RWPE2 (cell line): ENCODE measurements around the gene OMP.

Source experiments
- ATAC-seq: fragments of 200-7000 bp; cut with Tn5 transposase; 3 replicates; pipeline ENCODE4 v1.9.1; 2021; ENCODE audit warnings: low read depth
- DNase-seq: peaks from one replicate; pipeline ENCODE4 v3.0.0-alpha.2; 2020; ENCODE audit warnings: low spot score
- H3K27ac ChIP-seq: fragments of 450-650 bp; 2 replicates; pipeline ENCODE4 v1.5.1; 2017; ENCODE audit warnings: mild to moderate bottlenecking; ENCODE audit not compliant: poor library complexity, severe bottlenecking
- H3K27me3 ChIP-seq: fragments of 250-450 bp; sonication (Bioruptor Pico); 2 replicates; pipeline ENCODE4 v1.5.1; 2021; ENCODE audit warnings: mild to moderate bottlenecking, moderate library complexity; ENCODE audit not compliant: insufficient read depth, poor library complexity, severe bottlenecking
- H3K36me3 ChIP-seq: fragments of 250-450 bp; sonication (Bioruptor Pico); 2 replicates; pipeline ENCODE4 v1.5.1; 2020; ENCODE audit warnings: low read depth, mild to moderate bottlenecking, moderate library complexity
- H3K4me1 ChIP-seq: fragments of 250-450 bp; sonication (Bioruptor Pico); 2 replicates; pipeline ENCODE4 v1.5.1; 2021; ENCODE audit warnings: mild to moderate bottlenecking, moderate library complexity; ENCODE audit not compliant: insufficient read depth, poor library complexity, severe bottlenecking
- H3K4me3 ChIP-seq: fragments of 250-450 bp; sonication (Bioruptor Pico); 2 replicates; pipeline ENCODE4 v1.5.1; 2021; ENCODE audit warnings: mild to moderate bottlenecking, moderate library complexity; ENCODE audit not compliant: severe bottlenecking
- H3K9me3 ChIP-seq: fragments of 250-450 bp; sonication (Bioruptor Pico); 2 replicates; pipeline ENCODE4 v1.5.1; 2021; ENCODE audit warnings: mild to moderate bottlenecking, moderate library complexity; ENCODE audit not compliant: severe bottlenecking
- TF ChIP-seq, protein P1 (sequence below): fragments of 450-650 bp; IDR thresholded peaks from one replicate; pipeline ENCODE4 v1.5.1; 2017; ENCODE audit warnings: mild to moderate bottlenecking, moderate library complexity; ENCODE audit not compliant: poor library complexity, severe bottlenecking

OMP gene

DNA sequence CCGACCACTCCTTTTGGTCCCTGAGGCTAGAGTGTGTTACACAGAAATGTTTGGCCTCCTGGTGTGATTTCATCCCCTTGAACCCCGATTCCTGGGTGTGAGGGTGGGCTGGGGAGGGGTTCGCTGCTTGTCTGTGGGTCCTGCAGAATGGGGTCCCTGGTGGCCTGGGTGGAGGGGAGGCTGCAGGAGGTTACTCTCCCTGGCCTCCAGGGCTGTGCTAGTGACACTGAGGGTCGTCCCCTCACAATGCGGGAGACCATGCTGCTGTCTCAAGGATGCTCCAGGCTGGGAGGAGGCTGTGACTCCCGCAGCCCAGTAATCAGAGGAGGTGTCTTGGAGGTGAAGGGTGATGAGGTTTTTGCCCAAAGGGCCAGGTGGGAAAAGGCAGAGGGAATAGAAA is 17.0 kb upstream of the OMP start:
- H3K4me3 ChIP-seq: no peak overlapping the region
- H3K27ac ChIP-seq: no peak overlapping the region
- no peaks in the 10 kb centered on the region for H3K9me3 ChIP-seq
- H3K27me3 ChIP-seq: no peaks in the 10 kb centered on the region
- ATAC-seq (no peak), DNase-seq (peak; percentile 19)
- TF ChIP-seq, protein P1, sequence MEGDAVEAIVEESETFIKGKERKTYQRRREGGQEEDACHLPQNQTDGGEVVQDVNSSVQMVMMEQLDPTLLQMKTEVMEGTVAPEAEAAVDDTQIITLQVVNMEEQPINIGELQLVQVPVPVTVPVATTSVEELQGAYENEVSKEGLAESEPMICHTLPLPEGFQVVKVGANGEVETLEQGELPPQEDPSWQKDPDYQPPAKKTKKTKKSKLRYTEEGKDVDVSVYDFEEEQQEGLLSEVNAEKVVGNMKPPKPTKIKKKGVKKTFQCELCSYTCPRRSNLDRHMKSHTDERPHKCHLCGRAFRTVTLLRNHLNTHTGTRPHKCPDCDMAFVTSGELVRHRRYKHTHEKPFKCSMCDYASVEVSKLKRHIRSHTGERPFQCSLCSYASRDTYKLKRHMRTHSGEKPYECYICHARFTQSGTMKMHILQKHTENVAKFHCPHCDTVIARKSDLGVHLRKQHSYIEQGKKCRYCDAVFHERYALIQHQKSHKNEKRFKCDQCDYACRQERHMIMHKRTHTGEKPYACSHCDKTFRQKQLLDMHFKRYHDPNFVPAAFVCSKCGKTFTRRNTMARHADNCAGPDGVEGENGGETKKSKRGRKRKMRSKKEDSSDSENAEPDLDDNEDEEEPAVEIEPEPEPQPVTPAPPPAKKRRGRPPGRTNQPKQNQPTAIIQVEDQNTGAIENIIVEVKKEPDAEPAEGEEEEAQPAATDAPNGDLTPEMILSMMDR: no peak
- H3K36me3 ChIP-seq: no peaks in the 10 kb centered on the region
- H3K4me1 ChIP-seq: no peaks in the 10 kb centered on the region

DNA sequence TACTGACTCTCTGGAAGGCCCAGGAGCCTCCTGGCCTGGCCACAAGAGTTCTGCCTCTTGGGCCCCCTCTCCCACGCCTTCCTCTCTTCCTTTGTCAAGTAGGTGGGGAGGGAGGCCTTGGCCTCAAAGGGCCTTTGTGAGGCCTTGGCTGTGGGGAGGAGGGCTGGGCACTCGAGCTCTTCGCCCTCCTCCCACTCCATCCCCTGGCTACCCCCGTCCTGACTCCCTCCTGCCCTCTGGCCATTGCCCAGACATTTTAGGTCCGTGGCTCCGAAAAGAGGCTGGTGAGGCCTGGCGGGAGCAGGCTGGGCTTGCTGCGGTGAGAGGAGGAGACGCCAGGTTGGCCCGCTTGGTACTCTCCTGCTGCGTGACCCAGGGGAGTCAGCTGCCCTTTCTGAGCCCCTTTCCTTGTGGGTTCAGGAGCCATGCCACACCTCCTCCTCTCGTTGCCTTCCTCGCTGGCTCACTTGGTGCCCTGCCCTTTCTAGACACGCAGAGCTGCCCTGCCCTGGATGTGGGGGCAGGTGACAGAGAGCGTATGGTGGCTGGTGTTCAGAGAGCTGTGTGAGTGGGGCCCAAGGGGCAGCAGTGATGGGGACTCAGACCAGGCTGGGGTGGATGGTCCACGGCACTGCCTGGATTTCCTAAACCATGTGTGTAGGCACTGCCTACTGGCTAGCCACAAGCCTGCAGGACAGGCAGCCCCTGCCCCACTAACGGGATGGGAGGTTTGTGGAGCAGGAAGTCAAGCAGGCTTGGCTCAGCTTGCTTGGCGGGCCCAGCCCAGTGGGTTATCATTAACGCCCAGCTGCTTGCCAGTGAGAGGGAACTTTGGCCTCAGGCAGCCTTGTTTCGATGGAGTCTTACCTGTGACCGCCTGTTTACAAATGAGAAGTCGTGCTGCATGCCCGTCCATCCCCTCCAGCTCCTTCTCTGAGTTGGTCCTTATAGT is 15.8 kb upstream of the OMP start:
- Histone ChIP-seq H3K36me3 (no peaks in the 10 kb centered on the region), H3K4me3 (no peak overlapping the region), H3K27me3 (no peaks in the 10 kb centered on the region), H3K4me1 (no peaks in the 10 kb centered on the region), H3K9me3 (no peaks in the 10 kb centered on the region), H3K27ac (no peak overlapping the region)
- no peak for ATAC-seq
- TF ChIP-seq, protein P1: no peak
- DNase-seq: peak; percentile 51

DNA sequence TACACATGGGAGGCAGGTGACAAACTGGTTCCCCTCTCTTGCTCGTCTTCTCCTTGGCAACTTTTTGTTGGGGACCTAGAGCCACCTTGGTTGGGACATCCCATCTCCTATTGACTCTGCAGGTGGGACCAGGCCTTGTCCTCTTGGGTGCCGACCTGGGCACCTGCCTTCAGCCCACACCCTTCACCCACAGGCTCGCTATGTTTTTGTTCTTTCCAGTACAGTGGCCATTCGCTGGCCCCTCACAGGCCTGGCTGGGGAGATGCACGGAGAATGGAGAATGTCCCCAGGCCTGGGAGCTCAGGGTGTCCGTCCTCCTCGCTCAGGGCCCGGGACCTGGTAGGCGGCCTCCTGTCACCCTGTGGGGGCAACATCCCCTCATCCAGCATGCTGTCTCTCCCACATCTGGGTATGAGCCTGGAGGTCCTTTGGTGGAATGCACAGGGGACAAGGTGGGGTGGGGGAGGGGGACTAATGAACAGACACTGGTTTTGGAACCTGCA is 14.9 kb upstream of the OMP start:
- DNase-seq: peak; percentile 38
- H3K4me1 ChIP-seq: no peaks in the 10 kb centered on the region
- no peak for ATAC-seq
- H3K27ac ChIP-seq: no peak overlapping the region
- no peaks in the 10 kb centered on the region for H3K27me3 ChIP-seq
- no peak overlapping the region for H3K4me3 ChIP-seq
- TF ChIP-seq, protein P1: no peak
- H3K9me3 ChIP-seq: no peaks in the 10 kb centered on the region
- no peaks in the 10 kb centered on the region for H3K36me3 ChIP-seq

DNA sequence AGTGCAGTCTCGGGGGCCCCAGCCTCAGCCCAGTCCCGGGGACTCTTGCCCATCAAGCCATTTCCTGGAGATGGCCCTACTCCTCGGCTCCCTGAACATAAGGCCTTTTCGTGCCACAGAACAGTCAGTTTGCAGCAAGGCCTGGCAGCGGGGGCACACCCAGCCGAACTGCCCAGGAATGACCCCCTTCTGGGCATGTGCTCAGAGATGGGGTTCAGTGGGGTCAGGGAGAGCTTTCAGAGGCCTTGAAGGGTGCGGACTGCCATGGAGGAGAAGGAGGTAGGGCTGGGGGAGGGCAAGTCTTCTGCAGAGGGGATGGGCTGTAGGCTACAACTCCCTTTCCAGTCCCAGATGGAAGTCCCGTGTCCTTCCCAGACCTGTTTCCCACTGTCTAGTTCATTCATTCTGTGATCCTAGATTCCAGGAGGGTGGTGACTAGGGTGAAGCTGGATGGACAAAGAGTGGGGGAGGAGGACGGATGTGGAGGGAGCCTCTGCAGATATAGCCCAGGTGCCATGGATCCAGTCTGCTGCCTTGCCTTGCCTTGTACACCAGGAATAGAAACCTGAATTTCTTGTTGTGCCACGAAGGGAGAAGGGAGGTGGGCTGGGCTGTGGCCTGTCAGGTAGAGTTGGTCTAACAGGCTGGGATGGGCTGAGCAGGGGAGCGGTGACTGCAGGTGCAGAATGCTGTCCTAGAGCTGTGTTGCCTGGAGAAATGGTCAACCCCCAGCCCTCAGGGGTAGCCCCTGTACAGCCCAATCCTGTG is 14.2 kb upstream of the OMP start:
- Histone ChIP-seq H3K9me3 (no peaks in the 10 kb centered on the region), H3K27ac (no peak overlapping the region), H3K27me3 (no peaks in the 10 kb centered on the region), H3K4me1 (no peaks in the 10 kb centered on the region), H3K4me3 (no peak overlapping the region), H3K36me3 (no peaks in the 10 kb centered on the region)
- TF ChIP-seq, protein P1: no peak
- ATAC-seq (no peak), DNase-seq (peak; percentile 15)
